GM18526 (cell line): ENCODE data around the gene PCA3.

ENCODE experiments used
- POLR2A ChIP-seq: IDR thresholded peaks from 3 replicates; pipeline ENCODE4 v1.6.1; 2011; ENCODE audit not compliant: insufficient read length; ENCODE audit errors: extremely low read depth

The PCA3 gene

DNA sequence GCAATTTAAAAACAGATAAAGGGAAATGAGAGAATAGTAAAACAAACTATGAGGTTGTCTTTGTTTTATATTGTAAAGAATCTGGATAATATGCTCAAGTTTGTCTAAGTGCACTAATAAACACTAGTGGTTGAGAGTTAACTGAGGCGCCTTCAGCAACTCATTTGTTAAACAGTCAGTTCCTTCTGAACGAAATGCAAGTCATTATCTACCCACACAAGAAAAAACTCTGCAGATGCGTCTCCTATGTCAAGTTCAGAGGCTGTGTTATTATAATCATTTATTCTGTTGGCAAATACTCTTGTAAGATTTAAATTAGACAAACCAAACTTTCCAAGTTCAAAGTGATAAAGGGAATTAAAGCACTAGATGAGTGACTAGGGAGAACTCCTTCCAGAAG is 20.3 kb upstream of the PCA3 start:
- no peak for TF ChIP-seq POLR2A

DNA sequence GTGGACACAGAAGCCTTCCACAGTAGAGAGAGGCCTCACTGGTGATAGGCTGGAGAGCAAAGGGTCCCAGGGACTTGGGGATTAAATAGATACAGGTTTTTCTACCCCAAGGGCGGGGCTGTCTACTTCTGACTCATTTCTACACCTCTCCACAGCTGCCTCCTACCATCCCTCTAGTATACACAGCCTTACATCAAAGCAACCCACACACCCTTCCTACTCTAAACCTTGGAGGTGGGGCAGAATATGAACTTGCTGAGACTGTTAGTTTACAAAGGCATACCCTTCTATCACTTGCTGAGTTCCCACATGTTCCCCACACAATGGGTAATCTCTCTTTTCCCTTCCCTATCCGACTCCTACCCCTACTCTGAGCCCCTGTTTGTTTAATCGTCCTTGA is 19.9 kb upstream of the PCA3 start:
- TF ChIP-seq POLR2A: no peak

DNA sequence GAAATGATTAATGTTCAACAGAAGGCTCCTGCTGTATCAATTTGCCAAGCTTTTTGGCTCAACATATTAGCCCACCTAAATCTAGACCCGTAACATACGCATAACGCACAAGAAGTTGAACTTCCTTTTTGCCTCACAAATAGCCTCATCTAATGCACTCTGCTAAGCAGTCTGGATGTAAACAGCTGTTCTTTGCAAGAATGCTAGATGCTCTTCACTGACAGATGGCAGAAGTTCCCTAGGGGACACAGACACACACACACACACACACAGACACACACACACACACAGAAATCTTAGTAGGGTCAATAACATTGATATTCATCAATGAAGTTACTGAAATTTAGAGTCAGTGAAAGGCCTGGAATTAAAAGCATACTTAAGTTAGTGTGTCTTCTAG is 13.2 kb upstream of the PCA3 start:
- no peak for TF ChIP-seq POLR2A

DNA sequence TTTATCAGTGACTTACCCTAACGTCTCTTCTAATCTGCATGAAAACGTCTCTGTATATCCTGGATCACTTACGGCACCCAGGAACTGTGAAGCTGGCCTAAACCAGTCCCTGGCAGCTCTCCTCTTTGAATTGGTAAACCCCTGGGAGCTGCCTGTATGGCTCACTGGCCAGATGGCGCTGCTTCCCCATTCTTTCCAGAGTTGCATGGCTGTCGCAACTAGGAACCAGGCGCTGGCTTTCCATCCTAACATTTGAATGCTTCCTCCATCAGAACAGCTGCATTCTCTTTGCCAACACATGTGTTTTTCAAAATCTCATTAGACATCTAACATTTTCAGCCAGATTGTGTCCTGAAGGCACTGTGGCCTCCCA is 8.0 kb upstream of the PCA3 start:
- TF ChIP-seq POLR2A: no peak

DNA sequence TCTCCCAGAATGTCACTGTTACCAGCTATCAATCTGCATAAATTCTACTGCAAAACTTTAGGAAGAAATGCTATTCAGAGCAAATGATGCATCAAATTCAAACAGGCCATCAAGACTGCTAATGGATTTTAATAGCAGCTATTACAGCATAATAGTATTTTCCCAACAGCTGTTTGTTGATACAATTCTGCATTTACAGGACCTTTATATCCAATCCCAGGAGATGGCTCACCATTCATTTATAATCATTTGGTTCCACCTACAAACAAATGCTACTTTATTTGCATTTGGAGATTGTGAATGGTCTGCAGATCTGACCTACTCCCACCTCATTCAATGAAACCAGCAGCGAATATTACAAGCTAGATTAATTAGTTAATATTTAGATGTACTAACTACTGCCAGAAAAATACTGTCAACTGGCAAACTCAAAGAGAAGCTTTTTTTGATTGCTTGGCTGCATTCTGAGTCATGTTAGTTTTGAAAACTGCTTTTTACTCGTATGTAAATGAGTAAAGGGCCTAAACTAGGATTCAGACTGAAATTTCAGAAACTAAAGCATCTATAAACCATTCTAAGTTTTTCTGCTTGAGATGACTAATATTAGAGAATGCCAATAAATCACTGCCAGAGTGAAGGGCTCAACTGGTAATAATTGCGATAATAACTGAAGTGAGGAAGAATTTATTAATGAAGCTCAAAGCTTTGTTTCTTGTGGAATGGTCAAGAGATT is 7.1 kb upstream of the PCA3 start:
- TF ChIP-seq POLR2A: no peak

DNA sequence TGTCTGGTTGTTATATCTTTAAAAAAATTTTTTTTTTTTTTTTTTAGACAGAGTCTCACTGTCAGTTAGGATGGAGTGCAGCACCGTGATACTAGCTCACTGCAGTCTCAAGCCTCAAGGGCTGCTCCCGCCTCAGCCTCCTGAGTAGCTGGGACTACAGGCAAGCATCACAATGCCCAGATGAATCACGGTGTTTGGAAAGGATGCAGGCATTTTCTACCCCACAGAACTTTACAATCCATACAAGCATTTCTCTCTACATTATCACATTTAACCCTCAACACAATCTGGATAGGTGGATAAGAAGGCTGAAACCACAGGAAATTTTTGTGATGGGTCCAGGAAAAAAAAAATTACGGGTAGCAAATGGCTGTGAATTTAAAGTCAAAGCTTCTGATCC is 5.8 kb upstream of the PCA3 start:
- no peak for TF ChIP-seq POLR2A

DNA sequence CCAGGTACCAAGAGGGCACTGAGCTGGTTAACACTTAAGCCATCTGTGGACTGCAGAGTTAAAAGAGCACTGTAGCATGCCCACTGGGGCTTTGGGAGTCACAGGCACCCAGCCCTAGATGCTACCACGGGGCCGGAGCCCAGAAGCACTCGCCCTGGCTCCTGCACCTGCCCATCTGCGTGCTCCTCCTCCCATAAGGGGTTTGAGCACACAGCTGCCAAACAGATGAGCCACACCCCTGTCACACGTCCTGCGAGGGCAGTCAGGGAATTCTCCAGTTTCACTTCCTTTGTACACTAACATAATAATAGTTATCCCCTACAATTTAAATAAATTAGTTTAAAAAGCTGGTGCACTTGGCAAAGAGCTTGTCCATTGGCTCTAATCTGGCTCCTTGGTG is 4.5 kb upstream of the PCA3 start:
- TF ChIP-seq POLR2A: no peak

DNA sequence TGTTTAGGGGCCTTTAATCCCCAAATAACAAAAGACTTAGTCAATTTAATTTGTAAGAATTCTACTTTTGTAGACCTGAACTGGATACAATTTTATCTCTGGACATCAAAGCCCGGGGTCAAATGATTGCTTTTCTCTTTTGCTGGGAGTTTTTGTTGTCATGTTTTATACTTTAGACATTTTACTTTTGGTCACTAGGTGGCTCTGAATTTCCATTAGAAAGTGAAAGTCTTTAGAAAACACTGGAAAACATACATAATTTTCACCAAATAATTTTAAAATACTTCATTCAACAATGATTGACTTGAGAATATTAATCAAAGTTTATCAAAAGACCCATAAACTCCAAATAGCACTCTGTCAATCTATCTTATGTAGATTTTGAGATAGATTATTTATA is 2.8 kb upstream of the PCA3 start:
- TF ChIP-seq POLR2A: no peak

DNA sequence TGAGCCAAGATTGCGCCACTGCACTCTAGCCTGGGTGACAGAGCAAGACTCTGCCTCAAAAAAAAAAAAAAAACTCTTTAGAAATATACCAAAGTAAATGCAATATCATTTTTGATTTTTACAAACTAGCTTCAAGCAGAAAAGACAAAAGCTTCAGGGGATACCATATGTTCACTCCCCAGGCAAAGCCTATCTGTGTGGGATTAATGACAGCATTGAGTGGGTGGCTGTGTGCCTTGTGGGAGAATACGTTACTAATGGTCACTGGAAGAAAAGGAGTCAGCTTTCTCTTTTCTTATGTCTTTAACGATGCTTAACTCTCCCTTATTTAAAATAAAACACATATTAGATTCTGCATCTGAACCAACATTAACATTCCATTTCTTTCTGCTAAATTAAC is 1.9 kb downstream of the PCA3 start:
- TF ChIP-seq POLR2A: no peak

DNA sequence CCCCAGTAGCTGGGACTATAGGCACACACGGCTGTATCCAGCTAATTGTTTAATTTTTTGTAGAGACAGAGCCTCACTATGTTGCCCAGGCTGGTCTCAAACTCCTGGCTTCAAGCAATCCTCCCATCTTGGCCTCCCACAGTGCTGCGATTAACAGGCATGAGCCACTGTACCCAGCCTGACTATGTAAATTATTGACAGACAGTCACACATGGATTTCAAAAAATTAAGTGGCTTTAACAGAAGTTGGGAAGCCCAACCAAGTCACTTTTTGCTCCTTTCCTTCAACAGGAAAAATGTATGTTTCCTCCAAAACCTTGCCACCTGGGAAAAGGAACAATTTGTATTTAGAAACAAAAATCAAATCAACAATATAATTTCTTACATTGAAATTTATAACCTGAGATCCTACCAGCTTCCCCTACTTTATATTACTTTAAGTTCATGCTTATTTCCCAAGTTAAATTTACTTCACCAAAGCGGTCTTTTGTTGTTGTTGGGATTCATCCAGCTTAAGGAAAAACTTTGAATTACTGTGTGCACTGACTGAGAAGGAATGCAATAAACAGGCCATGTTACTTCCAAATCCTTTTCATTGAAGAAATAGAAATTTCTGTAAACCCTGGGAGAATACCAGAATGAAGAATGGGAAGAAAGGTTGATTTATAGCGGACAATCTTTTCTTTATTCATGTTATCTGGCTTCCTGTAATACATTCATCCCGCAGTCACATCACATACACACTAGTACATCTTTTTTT is 8.6 kb downstream of the PCA3 start:
- TF ChIP-seq POLR2A: no peak

DNA sequence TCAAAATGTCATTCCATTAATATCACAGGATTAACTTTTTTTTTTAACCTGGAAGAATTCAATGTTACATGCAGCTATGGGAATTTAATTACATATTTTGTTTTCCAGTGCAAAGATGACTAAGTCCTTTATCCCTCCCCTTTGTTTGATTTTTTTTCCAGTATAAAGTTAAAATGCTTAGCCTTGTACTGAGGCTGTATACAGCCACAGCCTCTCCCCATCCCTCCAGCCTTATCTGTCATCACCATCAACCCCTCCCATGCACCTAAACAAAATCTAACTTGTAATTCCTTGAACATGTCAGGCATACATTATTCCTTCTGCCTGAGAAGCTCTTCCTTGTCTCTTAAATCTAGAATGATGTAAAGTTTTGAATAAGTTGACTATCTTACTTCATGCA is 20.6 kb downstream of the PCA3 start:
- TF ChIP-seq POLR2A: no peak

DNA sequence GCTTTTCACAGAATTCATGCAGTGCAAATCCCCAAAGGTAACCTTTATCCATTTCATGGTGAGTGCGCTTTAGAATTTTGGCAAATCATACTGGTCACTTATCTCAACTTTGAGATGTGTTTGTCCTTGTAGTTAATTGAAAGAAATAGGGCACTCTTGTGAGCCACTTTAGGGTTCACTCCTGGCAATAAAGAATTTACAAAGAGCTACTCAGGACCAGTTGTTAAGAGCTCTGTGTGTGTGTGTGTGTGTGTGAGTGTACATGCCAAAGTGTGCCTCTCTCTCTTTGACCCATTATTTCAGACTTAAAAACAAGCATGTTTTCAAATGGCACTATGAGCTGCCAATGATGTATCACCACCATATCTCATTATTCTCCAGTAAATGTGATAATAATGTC is 21.3 kb downstream of the PCA3 start:
- no peak for TF ChIP-seq POLR2A

DNA sequence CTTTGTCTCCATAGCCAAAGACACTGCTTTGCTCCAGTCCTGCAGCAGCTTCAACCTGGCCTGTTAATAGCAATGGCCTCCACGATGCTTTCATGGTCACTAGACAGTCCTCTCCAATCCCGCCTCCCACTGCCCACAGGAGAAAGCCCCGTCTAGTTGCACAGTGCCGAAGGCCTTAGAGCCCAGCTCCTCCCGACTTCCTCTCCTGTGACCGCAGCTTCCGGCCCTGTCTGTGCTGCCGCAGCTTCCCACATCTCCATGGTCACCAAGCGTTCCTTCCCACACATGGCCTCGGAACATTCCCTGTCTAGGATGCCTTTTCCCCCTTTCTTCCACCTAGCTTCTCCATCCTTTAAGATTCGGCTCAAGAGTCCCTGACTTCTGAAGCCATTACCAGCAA is 23.4 kb downstream of the PCA3 start:
- TF ChIP-seq POLR2A: no peak

DNA sequence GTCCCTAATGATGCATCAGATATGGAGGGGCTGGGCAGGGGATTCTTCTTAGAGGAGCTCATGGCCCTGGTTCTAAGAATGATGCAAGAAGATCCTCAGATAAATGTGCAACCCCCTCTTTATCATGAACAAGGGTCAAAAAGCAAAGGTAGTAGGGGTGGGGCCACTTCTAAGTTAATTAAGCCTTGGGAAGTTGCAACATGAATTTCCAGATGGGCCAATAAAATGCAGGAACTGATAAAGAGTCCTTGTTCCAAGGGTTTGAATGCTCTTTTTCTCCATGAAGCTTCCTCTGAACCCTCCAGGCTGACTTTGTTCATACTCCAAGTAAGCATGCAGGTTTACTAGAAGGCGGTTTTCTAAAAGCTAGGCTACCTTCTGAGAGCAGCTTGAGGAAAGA is 25.6 kb downstream of the PCA3 start:
- no peak for TF ChIP-seq POLR2A

DNA sequence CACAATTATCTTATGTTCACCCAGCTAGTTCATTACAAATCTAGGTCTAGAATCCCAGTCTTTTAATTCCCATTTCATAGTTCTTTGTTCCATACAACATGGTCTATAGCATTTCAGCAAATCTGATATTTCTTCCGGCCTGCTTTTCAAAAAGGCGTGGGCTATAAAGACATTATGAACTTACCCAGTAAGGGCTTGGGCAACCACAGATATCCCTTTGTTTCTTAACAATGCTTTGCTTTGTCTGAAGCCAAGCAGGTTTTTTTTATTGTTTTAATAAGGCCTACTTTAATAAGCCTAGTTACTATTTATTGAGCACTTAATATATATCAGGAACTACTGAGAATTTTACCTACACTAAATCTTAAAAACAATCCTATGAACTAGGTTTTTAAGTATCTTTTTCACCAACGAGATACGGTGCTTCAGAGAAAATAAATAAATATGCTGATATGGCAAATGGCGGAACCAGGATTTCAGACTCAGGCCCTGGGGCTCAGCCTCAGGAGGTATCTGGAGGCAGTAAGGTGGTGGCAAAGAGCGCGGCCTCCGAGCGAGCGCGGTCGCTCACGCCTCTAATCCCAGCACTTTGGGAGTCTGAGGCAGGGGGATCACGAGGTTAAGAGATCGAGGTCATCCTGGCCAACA is 29.7 kb downstream of the PCA3 start:
- TF ChIP-seq POLR2A: no peak

DNA sequence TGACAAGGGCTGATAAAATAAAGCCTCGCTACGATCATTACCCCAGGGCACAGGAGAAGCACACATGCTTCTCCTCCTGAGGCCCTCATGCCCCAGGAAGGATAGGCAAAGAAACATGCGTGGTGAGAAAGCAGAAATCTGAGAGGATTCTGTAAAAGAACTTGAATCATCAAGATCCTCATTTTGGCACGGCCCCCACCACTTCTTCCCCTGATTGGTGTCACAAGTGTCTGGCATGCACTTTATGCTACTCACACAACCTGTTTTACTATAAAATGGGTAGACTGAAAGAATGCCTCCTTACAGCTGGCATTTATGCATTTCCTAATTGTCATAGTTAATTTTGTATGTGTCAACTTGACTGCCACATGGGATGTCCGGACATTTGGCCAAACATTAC is 32.1 kb downstream of the PCA3 start:
- TF ChIP-seq POLR2A: no peak

DNA sequence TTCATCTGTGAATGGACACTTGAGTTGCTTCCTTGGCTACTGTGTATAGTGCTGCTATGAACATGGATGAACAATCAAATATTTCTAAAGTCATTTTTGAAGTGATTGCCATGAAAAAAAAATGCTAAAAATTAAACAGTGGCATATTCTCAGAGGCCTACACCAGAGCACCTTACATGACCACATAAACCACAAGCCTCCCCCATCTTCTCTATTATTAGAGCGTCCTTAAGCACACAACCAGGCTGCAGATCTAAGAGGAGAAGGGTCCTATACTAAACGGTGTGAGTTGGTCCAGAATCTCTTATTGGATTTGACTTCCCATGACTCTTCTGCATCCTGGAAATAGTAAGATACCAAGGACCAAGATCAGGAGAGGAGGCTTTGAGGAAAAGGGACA is 34.3 kb downstream of the PCA3 start:
- TF ChIP-seq POLR2A: no peak

DNA sequence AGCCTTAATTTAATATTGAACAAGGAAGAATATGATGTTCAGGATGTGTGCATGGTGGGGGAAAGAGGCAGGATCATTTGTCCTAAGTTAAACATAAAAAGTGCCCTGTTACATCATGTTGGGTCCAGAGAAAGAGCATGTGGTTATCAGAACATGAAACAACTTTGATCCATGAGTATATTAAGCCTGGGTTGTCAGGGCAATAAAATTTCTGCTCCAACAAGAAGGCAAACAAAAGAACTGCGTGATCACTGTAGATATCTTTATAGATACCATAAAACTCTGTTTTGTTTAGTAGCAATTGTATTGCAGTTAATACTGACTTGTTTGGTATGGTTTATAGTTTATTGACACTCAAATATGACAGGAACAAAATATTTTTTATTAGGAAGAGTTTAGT is 35.2 kb downstream of the PCA3 start:
- no peak for TF ChIP-seq POLR2A
